Measurements from ENCODE around the gene SLC44A1.

- TF ChIP-seq EP300 (IDR thresholded peaks at IDR 0.05), result no peak
- TF ChIP-seq CTCF (IDR thresholded peaks at IDR 0.05), result no peak
- TF ChIP-seq POLR2A (IDR thresholded peaks at IDR 0.05; ENCODE audit: low read depth), result no peak
- no peak for TF ChIP-seq POLR2AphosphoS5 (IDR thresholded peaks at IDR 0.05)
Observed at GRCh38 chr9:105269593-105269992, 25.1 kb downstream of the SLC44A1 start.

All from esophagus muscularis mucosa (tissue), 4 donors.